NCI-H460 (cell line): ENCODE data around the gene AIFM3. TPM values are rescaled to one million over a fixed set of nuclear protein-coding genes. Genes with fewer than 3 reads are reported as not detected.
"Not testable (repeated sequence)": the region's sequence is repeated elsewhere in the genome, so short reads cannot be mapped to it uniquely, and the experiment has no call there.

Experiments
- DNase-seq: peaks from one replicate; pipeline ENCODE4 v3.0.0-alpha.2; 2016; ENCODE audit warnings: low read depth; ENCODE audit errors: extremely low read depth
- total RNA-seq: library from RNA; depleted of rRNA; stranded (reverse); fragments of >200 nt; shearing (Covaris generic); gene quantifications from 2 replicates; pipeline ENCODE4 v1.2.3, GENCODE V29; 2014

AIFM3 gene
- total RNA-seq, 1 experiment from 2014 or later = 1.4 TPM

GRCh38 chr22:20956258-20957101, 10.6 kb upstream of the AIFM3 start:
- no peak for DNase-seq

DNA sequence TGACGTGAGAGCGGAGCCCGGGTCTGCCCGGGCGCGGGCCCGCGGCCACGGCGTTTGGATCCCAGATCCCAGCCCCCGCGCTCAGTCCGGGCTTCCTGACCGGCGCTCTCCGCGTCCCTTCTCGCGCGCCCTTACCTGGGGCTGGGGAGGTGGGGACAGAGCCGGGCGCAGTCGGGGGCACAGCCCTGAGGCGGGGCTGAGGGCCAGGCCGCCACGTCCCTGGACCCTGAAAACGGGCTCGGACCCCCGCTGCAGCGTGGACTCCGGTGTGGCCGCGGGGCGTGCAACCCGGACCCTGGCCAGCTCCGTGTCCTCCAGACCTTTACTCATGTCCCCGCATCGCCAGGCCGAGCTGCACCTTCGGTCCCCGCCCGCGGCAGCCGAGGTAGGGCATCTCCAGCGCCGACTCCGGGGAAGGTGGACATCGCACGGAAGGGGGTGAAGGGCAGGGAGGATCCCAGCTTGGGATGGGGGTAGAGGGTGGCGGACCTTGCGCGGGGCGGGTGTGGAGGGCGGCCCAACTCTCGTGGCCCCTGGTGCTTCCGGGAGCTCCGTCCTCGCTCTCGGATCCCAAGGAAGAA, 9.9 kb upstream of the AIFM3 start:
- no peak for DNase-seq

- peak; percentile 30 for DNase-seq
Observed at GRCh38 chr22:20957683-20958431, 9.2 kb upstream of the AIFM3 start.

DNA sequence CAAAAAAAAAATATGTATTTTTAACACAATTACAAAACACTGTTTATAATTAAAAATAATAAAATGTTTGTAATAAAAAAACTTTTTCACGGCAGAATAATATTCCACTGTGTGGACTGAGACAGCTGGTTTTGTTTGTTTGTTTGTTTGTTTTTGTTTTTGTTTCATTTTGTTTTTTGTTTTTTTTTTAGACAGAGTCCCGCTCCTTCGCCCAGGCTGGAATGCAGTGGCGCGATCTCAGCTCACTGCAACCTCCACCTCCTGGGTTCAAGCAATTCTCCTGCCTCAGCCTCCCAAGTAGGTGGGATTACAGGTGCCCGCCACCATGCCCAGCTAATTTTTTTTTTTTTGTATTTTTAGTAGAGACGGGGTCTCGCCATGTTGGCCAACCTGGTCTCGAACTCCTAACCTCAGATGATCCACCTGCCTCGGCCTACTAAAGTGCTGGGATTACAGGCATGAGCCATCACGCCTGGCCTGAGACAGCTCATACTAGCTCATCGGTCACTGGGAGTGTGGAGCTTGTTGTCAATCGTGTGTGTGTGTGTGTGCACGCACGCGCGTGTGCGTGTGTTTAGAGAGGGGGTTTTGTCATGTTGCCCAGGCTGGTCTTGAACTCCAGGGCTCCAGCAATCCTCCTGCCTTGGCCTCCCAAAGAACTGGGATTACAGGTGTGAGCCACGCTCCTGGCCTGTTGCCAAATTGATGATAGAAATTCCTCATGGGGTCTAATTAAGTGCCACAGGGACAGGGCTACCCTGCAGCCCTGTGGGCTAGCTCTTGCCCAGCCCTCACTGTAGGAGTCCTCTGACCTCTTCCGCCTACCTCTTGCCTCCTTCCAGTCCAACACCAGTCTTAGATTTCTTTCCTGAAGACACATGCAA, 7.2 kb upstream of the AIFM3 start:
- no peak for DNase-seq

DNA sequence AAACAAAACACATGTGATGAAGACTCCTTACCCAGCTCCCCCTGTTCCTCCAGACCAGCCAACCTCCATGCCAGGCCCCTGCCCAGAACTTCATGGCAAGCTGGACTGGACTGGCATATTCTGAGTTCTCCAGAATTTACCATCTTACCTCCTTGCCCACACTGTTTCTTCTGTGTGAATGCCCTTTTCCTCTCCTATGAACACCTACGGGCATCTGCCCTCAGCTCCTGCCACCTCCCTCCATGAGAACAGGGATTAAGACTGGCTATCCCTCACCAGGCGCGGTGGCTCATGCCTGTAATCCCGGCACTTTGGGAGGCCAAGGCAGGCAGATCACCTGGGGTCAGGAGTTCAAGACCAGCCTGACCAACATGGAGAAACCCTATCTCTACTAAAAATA, 6.4 kb upstream of the AIFM3 start:
- no peak for DNase-seq

DNA sequence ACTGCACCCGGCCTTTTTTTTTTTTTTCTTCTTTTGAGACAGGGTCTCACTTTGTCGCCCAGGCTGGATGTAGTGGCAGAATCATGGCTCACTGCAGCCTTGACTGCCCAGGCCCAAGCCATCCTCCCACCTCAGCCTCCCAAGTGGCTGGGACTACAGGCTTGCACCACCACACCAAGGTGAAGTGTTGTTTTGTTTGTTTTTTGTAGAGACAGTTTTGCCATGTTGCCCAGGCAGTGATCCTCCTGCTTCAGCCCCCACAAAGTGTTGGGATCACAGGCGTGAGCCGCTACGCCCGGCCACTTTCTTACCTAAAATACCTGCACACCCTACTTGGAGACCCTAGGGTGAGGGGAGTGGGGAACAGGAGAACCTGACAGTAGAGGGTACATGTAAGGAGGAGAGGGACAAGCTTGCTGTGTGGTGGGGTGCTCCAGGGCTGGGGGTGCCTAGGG, 4.5 kb upstream of the AIFM3 start:
- DNase-seq = no peak

GRCh38 chr22:20963201-20964052, 3.6 kb upstream of the AIFM3 start:
- no peak for DNase-seq

DNA sequence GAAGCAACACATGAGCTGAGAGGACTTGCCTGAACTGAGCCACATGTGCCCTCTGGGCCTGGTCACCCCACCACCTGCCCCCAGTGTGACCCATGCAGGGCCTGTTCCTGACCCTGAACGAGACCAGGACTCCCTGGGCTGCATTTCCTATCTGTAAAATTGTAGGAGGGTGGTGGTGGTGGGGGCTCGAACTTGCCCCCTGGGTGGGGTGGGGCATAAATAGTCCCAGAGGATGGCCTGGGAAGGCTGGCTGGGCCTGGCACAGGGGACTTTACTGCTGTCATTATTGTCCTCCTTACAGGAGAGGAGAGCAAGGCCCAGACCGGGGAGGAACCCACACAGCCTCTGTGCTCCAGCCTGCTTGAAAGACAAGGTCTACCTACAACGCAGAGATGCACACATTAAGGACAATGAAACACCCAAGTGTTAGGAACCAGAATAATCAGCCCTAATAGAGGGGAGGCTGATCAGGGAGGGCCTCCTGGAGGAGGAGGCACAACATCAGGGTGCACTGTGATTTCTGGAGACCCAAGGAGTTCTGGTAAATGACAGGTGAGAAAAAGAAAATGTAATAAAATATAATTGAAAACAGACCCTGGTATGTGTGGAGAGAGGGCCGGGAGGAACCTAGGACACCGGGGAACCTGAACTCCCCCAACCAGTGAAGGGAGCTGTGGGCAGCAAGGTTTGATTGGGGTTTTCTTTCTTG, 2.8 kb upstream of the AIFM3 start:
- no peak for DNase-seq

GRCh38 chr22:20964799-20965103, 2.3 kb upstream of the AIFM3 start:
- no peak for DNase-seq

DNA sequence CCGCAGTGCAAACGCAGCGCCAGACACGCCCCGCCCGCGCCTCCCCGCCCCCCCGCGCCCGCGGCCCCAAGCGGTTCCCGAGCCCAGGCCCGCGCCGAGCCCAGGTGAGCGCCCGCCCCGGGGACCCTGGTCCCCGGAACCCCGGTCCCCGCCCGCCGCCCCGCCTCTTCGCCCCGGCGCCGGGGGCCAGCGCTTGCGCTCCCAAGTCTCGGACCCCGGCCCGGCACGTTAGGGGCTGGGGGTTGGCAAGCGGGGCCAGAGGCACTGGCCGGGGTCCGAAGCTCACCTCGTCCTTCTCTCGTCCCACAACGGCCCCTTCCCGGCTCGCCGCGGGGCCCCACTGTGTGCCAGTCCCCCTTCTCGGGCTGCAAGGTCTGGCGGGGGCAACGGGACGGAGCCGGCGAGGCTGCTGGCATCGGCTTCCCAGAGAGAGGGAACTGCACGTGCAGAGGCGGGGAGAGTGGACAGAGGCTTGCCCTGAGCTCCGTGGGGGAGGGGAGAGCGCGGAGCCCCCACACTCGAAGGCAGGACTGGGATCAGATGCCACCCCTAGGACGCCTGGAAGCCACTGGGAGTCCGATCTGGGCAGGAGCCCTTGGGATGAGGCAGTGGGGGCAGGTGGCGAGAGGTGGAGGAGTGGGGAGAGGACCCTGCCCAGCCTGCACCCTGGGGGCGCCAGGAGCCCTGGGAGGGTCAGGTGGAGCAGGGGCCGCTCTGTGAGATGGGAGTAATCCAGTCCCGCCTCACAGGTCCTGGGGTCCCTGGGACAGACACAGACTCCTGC, 1.8 kb upstream of the AIFM3 start:
- DNase-seq = no peak

DNA sequence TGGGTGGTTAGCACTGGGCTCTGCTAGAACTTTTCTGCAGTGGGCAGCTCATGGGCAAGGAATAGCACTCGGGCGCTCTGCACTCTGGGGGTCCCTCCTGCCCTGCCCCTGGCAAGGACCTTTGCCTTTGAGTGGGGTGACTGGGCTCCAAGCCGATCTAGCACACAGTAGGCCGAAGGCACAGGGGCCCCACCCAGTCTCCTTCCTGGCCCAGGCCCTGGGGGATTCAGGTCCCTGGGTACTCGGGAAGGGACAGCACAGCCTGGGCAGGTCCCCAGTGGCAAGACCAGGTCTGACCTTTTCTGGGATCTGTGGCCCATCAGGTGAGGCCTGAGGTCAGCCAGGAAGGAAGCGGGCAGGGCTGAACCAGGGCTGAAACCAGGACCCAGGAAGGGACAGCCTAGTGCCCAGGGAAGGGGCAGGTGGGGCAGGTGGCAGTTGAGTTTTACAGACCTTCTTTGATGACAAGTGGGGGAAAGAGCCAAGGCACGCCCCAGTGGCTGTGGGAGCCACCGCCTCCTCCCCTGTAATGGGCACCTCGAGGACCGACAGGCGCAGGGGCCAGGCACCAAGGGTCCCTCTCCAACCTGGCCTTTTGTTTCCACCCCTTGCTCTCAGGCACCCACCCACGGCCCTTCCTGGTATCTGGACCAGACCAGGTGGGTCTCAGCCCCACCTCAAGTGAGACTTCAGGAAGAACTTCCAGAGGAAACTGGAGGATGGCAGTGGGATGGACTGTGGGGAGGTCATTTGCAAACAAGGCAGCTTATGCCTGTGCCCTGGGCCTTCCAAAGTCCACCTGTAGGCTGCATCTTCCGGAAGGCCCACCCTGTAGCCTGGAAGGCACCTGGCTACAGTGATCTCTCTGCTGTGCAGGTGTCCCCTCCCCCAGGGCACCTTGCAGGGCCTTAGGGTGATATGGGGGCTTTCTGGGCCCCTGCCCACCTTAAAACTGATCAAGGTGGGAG, 883 bp upstream of the AIFM3 start:
- no peak for DNase-seq

GRCh38 chr22:20967697-20968211, 699 bp downstream of the AIFM3 start:
- no peak for DNase-seq

- DNase-seq = no peak
Observed at GRCh38 chr22:20968281-20968977, 1.4 kb downstream of the AIFM3 start.

GRCh38 chr22:20970939-20971657, 4.0 kb downstream of the AIFM3 start:
- no peak for DNase-seq

GRCh38 chr22:20972014-20972694, 5.1 kb downstream of the AIFM3 start:
- DNase-seq = not testable (repeated sequence)
